Subcutaneous abdominal adipose tissue (tissue), 5 donors: ENCODE results near the gene MPST.
"Not testable (repeated sequence)": the region's sequence is repeated elsewhere in the genome, so short reads cannot be mapped to it uniquely, and the experiment has no call there.

ENCODE experiments used
- H3K27ac ChIP-seq: one replicate; pipeline ENCODE4 v1.7.0; 2013; ENCODE audit warnings: low read depth, mild to moderate bottlenecking, inconsistent platforms, low read length, moderate library complexity
- H3K27me3 ChIP-seq, 5 donors: one replicate each; pipeline ENCODE4 v1.7.0; 2013; ENCODE audit warnings: low read length in 5 of 5, inconsistent platforms in 1 of 5; ENCODE audit not compliant: control insufficient read depth in 5 of 5, insufficient read depth in 4 of 5
- H3K36me3 ChIP-seq, 5 donors: one replicate each; pipeline ENCODE4 v1.7.0; 2013; ENCODE audit warnings: low read length in 5 of 5; ENCODE audit not compliant: control insufficient read depth in 5 of 5, insufficient read depth in 5 of 5
- H3K4me1 ChIP-seq, 5 donors: one replicate each; pipeline ENCODE4 v1.7.0; 2013; ENCODE audit warnings: low read length in 5 of 5, mild to moderate bottlenecking in 3 of 5, moderate library complexity in 1 of 5; ENCODE audit not compliant: control insufficient read depth in 5 of 5, insufficient read depth in 5 of 5
- H3K4me3 ChIP-seq, 5 donors: one replicate each; pipeline ENCODE4 v1.7.0; 2013; ENCODE audit warnings: low read length in 5 of 5, low read depth in 1 of 5
- H3K9ac ChIP-seq, 5 donors: one replicate each; pipeline ENCODE4 v1.7.0; 2013; ENCODE audit warnings: low read length in 5 of 5, mild to moderate bottlenecking in 4 of 5, moderate library complexity in 3 of 5
- H3K9me3 ChIP-seq, 5 donors: one replicate each; pipeline ENCODE4 v1.7.0; 2013; ENCODE audit warnings: low read length in 5 of 5; ENCODE audit not compliant: control insufficient read depth in 5 of 5
- donor health status: healthy.
- donor health status: healthy.
- donor health status: healthy.
- donor health status: healthy.
- donor health status: healthy.

MPST gene

DNA sequence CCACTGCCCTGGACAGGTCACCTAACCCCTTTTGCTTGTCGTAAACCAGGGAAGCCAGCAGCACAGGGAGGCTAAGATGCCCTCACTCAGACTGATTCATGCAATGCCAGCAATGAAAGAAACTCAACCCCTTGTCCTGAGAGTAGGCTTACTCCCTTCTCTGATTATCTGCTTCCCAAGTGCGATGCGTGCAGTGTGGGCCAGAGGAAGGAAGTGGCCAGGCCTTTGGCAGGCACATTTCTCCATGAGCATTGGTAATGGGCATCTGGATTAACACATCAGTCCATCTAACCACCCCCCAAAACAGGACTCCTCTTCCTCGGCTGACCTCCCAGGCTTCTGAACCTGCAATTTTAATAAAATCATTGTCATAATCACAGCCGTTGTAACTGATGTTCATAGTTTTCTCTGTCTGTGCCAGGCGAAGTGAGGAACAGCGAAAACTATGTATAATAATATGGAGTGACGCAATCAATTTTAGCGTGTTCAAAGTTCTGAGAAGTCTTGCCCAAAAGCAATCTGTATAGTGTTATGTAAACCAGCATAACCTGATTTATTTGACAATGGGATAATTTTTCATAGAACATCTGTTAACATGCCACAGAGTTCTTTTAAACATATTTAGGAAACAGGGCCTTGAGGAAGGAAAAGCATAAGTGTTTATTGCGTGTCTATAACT lies 34.2 kb upstream of the MPST start:
- Histone ChIP-seq H3K4me3 (peak overlapping the region in 1 of 5 donors; percentile 15), H3K27me3 (peaks cover 4 to 20% (median 17%) of the 10 kb centered on the region in 5 donors), H3K36me3 (no peaks in the 10 kb centered on the region)

DNA sequence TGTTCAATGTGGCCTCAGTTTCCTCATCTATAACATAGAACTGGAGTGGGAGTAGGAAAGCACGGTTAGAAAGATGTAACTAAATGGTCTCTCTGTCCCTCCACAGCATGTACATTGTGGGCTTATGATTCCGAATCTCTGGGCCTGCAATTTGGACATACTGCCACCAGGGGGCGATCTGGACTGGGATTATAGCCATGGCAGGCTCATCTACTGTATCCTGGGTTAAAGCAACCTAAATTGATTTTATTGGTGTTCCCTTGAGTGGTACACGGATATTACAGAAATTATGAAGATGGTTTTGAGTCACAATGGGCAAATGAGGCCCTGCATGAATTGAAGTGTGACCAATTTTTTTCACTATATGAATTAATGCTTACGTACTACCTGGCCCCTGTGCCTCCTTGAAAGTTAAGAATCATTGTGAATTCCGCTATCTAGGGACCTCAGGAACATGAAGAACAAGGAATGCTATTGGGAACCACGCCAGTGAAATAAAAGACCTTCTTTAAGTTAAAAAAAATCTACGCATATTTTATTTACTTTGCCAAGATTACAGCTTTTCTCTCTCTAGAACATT lies 33.2 kb upstream of the MPST start:
- Histone ChIP-seq H3K27me3 (peaks cover 10 to 30% (median 26%) of the 10 kb centered on the region in 5 donors), H3K9me3 (peaks cover 3 to 20% (median 15%) of the 10 kb centered on the region in 5 donors), H3K36me3 (no peaks in the 10 kb centered on the region), H3K9ac (no peak overlapping the region), H3K27ac (no peak overlapping the region), H3K4me3 (peak overlapping the region in 1 of 5 donors; percentile 15), H3K4me1 (no peaks in the 10 kb centered on the region)

More for the DNA sequence above, 34.2 kb upstream of the MPST start:
- H3K4me1 ChIP-seq = peaks cover 0 to 7% (median 0%) of the 10 kb centered on the region in 5 donors
- peaks cover 3 to 20% (median 15%) of the 10 kb centered on the region in 5 donors for H3K9me3 ChIP-seq
- H3K9ac ChIP-seq = no peak overlapping the region
- H3K27ac ChIP-seq = no peak overlapping the region

DNA sequence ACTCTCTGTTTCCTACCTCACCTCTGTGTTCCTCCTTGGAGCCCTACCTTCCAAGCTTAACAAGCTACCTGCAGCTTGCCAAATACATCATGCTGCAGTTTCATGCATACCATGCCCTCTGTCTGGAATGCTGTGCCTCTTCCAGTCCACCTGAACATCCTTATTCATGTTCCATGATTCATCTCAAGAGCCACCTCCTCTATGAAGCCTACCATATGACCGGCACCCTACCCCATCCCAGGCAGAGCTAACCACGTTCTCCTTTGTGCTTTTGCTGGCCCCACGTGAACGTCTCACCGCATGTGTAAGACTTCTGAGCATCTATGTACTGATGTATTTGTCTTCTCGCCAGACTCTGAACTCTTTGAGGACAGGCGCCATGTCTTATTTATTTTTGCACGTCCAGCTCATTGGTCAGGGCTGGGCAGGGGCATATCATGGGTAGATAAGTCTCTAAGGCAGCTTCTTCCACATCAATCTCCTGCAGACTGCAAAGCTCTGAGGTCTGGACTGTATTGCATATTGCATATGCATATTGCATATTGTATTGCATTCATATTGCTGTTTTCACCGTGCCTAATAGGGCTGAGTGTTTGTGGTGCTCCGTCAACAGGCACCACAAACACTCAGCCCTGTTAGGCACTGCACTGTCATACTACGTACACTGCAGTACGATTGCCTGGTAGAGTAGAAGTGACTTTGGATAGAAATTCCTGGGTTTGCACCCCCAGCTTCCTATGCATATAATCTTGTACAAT lies 31.3 kb upstream of the MPST start:
- Histone ChIP-seq H3K27me3 (peaks cover 10 to 31% (median 21%) of the 10 kb centered on the region in 5 donors), H3K9ac (no peak overlapping the region), H3K36me3 (no peaks in the 10 kb centered on the region), H3K4me3 (no peak overlapping the region), H3K27ac (no peak overlapping the region), H3K9me3 (peaks cover 3 to 20% (median 15%) of the 10 kb centered on the region in 5 donors), H3K4me1 (no peaks in the 10 kb centered on the region)

DNA sequence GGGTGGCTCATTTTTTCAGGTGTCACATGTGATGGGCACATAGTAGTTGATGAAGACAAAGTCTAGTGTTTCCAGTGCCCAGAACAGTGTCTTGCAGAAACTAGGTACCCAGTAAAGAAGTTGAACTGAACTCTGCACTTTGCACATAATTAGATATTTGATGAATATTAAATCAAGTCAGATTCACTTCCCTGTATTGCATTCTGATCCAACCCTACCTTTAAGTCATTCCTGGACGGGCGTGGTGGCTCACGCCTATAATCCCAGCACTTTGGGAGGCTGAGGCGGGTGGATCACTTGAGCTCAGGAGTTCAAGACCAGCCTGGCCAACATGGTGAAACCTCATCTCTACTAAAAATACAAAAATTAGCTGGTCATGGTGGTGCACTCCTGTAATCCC lies 30.5 kb upstream of the MPST start:
- not testable (repeated sequence) for H3K36me3 ChIP-seq, H3K4me3 ChIP-seq, H3K27ac ChIP-seq, H3K9ac ChIP-seq, H3K4me1 ChIP-seq
- Histone ChIP-seq H3K27me3 (peaks cover 10 to 28% (median 21%) of the 10 kb centered on the region in 5 donors), H3K9me3 (peaks cover 3 to 20% (median 15%) of the 10 kb centered on the region in 5 donors)

DNA sequence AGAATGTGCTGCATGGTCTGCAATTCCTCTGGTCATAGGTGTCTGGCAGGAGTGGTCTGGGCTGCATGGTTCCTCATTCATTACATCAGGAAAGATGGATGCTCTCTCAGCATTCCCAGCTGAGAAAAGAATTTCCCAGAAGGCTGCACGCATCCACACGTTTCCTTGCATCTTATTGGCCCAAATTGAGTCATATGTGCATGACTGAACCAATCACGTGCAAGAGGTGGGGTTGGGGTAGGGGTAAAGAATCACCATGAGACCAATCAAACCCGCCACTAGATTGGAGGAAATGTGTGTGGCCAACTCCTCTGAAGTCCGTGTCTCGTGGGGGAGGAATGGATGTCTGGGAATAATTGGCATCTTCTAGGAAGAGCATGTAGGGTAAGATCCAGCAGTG lies 29.1 kb upstream of the MPST start:
- H3K36me3 ChIP-seq = no peaks in the 10 kb centered on the region
- no peak overlapping the region for H3K27ac ChIP-seq
- peaks cover 3 to 16% (median 10%) of the 10 kb centered on the region in 5 donors for H3K9me3 ChIP-seq
- H3K4me3 ChIP-seq = no peak overlapping the region
- peaks cover 10 to 28% (median 25%) of the 10 kb centered on the region in 5 donors for H3K27me3 ChIP-seq
- H3K4me1 ChIP-seq = no peaks in the 10 kb centered on the region
- no peak overlapping the region for H3K9ac ChIP-seq

DNA sequence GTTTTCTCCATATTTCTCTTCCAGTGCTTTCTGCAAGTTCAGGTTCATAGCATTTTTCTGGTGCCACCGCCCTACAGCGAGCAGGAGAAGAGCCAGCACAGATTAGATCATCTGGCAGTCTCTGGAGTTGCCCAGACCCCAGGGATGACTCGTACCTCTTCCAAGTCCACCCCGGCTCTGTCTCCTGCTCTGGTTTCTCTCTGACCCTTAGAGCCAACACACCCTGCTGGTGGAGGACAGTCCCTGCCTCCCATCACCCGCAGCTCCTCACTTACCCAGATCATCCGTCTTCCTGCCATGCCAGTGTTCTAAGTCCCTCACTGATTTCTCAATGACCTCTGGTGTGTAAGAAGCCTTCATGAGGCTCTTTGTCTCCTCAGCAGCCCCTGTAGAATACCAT lies 28.3 kb upstream of the MPST start:
- Histone ChIP-seq H3K27me3 (peaks cover 10 to 28% (median 25%) of the 10 kb centered on the region in 5 donors), H3K27ac (no peak overlapping the region), H3K4me1 (no peaks in the 10 kb centered on the region), H3K36me3 (no peaks in the 10 kb centered on the region), H3K9ac (no peak overlapping the region), H3K9me3 (peaks cover 0 to 8% (median 3%) of the 10 kb centered on the region in 5 donors), H3K4me3 (no peak overlapping the region)

DNA sequence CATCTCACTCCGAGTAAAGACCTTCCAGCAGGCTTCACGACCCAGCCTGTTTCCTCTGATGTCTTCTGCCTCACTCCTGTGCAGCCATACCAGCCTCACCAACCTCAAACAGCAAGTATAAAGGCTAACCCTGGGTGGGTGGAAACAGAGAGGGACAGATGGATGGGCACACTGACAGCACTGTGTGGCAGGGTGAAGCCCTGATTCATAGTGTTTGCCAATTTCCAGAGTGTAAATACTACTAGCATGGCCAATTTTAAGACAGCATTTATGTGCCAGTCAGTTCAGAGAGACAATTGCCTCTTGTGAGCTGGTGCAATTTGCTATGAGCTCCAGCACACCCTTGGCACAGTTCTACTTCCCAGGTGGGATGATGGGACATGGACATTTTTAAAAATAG lies 21.8 kb upstream of the MPST start:
- H3K9me3 ChIP-seq = no peaks in the 10 kb centered on the region
- no peaks in the 10 kb centered on the region for H3K36me3 ChIP-seq
- no peak overlapping the region for H3K4me3 ChIP-seq
- no peak overlapping the region for H3K27ac ChIP-seq
- H3K27me3 ChIP-seq = peaks cover 0 to 4% (median 0%) of the 10 kb centered on the region in 5 donors
- no peak overlapping the region for H3K9ac ChIP-seq
- H3K4me1 ChIP-seq = no peaks in the 10 kb centered on the region

DNA sequence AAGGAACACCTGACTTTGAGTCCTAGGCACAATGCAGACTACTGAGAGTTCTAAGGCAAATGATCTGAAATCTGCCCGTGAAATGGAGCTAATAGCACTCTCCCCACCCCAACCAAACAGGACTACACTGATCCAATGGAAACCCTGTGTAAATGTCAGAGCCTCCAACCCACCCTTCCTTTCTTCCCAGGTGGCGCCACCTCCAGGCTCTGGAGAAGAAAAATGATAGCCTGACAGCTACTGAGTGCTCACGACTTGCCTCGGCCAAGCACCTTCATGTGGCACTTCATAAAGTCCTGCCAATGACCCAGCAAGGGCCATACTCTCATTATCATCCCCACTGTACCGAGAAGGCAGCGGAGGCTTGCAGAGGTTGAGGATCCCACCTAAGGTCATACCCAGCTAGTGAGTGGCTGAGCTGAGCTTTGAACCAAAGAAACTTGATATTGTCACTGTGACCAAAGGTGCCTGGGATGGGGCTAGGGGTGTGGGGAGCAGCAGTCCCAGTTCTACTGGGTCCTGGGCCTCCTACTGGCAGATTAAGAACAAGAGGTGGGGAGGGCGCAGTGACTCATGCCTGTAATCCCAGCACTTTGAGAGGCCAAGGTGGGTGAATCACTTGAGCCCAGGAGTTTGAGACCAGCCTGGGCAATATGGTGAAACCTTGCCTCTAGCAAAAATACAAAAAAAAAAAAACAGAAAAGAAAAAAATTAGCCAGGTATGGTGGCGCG lies 20.8 kb upstream of the MPST start:
- H3K27ac ChIP-seq = no peak overlapping the region
- H3K4me1 ChIP-seq = no peaks in the 10 kb centered on the region
- H3K36me3 ChIP-seq = no peaks in the 10 kb centered on the region
- peaks cover 0 to 4% (median 0%) of the 10 kb centered on the region in 5 donors for H3K27me3 ChIP-seq
- no peaks in the 10 kb centered on the region for H3K9me3 ChIP-seq
- H3K4me3 ChIP-seq = no peak overlapping the region
- H3K9ac ChIP-seq = peak overlapping the region in 1 of 5 donors; percentile 8

DNA sequence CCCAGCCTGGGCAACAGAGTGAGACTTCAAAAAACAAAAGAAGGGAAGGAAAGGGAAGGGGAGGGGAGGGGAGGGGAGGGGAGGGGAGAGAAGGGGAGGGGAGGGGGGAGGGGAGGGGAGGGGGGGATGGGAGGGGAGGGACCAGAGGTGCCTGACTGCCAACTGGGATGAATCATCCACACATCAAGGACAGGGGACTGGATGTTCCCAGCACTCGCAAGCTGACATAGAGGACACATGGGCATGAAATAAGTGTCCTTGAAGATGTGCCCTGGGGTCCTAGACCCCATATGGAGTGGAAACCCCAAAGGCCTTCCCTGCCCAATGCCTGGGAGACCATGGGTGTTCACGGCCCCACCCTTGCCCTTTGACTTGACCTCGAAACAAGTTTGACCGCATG lies 20.1 kb upstream of the MPST start:
- H3K9ac ChIP-seq = no peak overlapping the region
- no peaks in the 10 kb centered on the region for H3K4me1 ChIP-seq
- no peaks in the 10 kb centered on the region for H3K36me3 ChIP-seq
- H3K27ac ChIP-seq = no peak overlapping the region
- H3K4me3 ChIP-seq = no peak overlapping the region
- no peaks in the 10 kb centered on the region for H3K9me3 ChIP-seq
- peaks cover 0 to 4% (median 0%) of the 10 kb centered on the region in 5 donors for H3K27me3 ChIP-seq
